Motor neuron (in vitro differentiated cells): ENCODE results near the gene CD247. TPM values are rescaled to one million over a fixed set of nuclear protein-coding genes. Genes with fewer than 3 reads are reported as not detected.

Experiments used
- ATAC-seq, 8 experiments: fragments of 200-7000 bp; cut with Tn5 transposase; replicated peaks in 6 of 8; 2 replicates each; pipeline ENCODE4 v1.8.0; 2021; ENCODE audit warnings: mild to moderate bottlenecking in 8 of 8, moderate library complexity in 8 of 8
- H3K27ac ChIP-seq, 2 donors: fragments of 250-450 bp; sonication (Bioruptor Pico); 2 replicates each; pipeline ENCODE4 v1.9.0; 2021; ENCODE audit warnings: antibody characterized with exemption in 2 of 2, mild to moderate bottlenecking in 2 of 2, moderate library complexity in 1 of 2
- H3K4me1 ChIP-seq, 2 donors: fragments of 250-450 bp; sonication (Bioruptor Pico); replicated peaks in 1 of 2; 2 replicates each; pipeline ENCODE4 v1.6.1; 2021; ENCODE audit warnings: antibody characterized with exemption in 2 of 2, mild to moderate bottlenecking in 2 of 2, moderate library complexity in 1 of 2
- H3K4me3 ChIP-seq, 5 donors: fragments of 250-450 bp; sonication (Bioruptor Pico); 2 replicates each; pipeline ENCODE4 v1.9.0; 2021; ENCODE audit warnings: antibody characterized with exemption in 5 of 5, mild to moderate bottlenecking in 5 of 5, moderate library complexity in 4 of 5
- whole genome bisulfite sequencing, 10 experiments: fragments of 450-650 bp; shearing (Covaris generic); methylation state at CpG; one replicate each; pipeline ENCODE4 v1.0.0; 2022; 5-methylcytosine and 5-hydroxymethylcytosine counted together
- in situ Hi-C, 9 experiments: fragments of 400-800 bp; cut with MboI; loops; one replicate each; pipeline ENCODE4 v1.15.0; 2021; ENCODE audit warnings: low sequenced_read_pairs in 9 of 9, low pct_unique_long_range_greater_than_20kb in 2 of 9; ENCODE audit not compliant: unreplicated experiment in 9 of 9
- total RNA-seq, 8 experiments: library from RNA; unstranded; fragments of 300-600 nt; gene quantifications; 2 replicates each; pipeline versions ENCODE4 v1.2.3 to v1.2.4, GENCODE V29; 2022

The CD247 gene
- total RNA-seq, 8 experiments from 2014 or later, result 0.21 to 4.2 (median 1.8) TPM

DNA sequence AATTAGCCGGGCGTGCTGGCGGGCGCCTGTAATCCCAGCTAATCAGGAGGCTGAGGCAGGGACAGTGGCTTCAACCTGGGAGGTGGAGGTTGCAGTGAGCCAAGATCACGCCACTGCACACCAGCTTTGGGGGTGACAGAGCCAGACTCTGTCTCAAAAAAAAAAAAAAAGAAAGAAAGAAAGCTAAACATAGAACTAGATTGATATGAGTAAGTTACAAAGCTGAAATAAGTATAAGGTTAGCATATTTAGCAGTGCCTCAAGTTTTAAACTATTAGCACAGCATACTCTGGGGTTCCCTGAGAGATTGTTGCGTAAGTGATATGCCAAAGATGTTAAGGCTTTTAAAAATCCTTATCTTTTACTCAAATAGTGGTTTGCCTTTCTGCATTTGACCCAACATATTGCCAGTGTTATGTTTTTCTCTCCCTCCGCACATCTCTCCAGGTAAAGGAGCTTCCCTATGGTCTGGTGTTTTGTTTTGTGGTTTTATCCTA, 126.1 kb downstream of the CD247 start:
- ATAC-seq, result no peak
- Histone ChIP-seq H3K4me3 (no peak overlapping the region), H3K4me1 (no peaks in the 10 kb centered on the region), H3K27ac (no peak overlapping the region)
- in situ Hi-C loops, result loop anchor here in 1 of 9 experiments (25.0 kb wide), 1 partner anchor 295 kb away; no protein-coding TSS in a partner anchor
- WGBS, 10 experiments, result 86 to 100% (median 98%) methylated on average over 1 to 7 of the region's 7 CpGs; no CpG with 5 or more reads in 2 of the 10 experiments

DNA sequence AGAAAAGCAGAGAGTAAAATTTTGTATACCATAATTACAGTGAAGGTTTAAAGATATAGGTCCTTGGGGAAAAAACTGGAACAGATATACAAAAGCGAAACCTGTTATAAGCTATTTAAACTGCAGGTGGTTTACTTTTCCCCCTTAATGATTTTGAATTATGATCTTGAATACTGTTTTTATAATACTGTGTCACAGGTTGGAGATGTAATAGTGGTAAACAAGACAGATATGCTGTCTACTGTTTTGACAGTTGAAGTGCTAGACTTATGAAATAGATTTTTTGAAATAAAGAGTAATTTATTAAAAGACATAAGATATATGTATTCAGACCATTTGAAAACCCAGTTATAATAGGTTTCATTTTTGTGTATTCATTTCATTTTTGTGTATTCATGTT, 129.4 kb downstream of the CD247 start:
- Histone ChIP-seq H3K27ac (no peak overlapping the region), H3K4me1 (no peaks in the 10 kb centered on the region), H3K4me3 (no peak overlapping the region)
- in situ Hi-C loops, result loop anchor here in 1 of 9 experiments (25.0 kb wide), 1 partner anchor 298 kb away; no protein-coding TSS in a partner anchor
- ATAC-seq, result no peak
- WGBS, 10 experiments, result 75 to 100% (median 100%) methylated on average over 1 of the region's 1 CpG

DNA sequence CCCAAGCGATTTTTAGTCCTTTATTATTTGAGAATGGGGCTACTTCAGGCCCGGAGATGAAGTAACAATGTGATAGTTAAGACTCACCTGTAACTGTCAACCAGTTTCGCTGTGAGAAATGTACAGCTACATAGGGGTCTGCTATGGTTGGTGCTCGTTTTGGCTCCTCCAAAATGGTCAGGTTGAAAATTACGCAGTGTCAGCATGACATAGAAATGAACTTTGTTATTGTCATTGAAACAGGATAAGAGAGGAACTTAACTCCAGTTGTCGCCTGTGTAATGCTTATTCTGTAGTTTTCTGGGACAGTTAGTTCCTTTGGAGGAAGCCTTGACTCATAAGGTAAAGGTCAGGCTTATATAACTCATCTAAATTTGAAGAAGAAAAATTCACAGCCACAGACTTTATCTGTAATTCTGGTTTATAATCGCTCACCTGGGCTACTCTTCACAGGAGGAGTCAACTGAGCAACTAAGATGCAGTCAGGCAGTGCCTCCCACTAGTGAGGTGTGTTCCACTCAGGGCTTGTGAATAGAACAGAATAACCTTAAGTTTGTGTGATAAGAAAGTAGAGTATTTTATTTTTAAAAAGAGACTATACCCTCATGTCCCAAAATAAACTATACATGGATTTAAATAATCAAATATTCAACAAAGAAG, 130.9 kb downstream of the CD247 start:
- ATAC-seq, result no peak
- in situ Hi-C loops, result loop anchor here in 1 of 9 experiments (25.0 kb wide), 1 partner anchor 300 kb away; no protein-coding TSS in a partner anchor

More for the DNA sequence above, 130.9 kb downstream of the CD247 start:
- WGBS, 10 experiments, result 78 to 100% (median 92%) methylated on average over 2 to 7 of the region's 7 CpGs; no CpG with 5 or more reads in 1 of the 10 experiments
- Histone ChIP-seq H3K4me1 (no peaks in the 10 kb centered on the region), H3K4me3 (no peak overlapping the region), H3K27ac (no peak overlapping the region)

Other genes with a start within 250 kb of the CD247 start
- gene CREG1, start 35.2 kb upstream of the CD247 start, total RNA-seq, result 100 to 1,000 TPM in 1 of 8 experiments, 10 to 100 TPM in 7; 22.1 to 377 (median 44.7) TPM
- gene RCSD1, start 111.7 kb upstream of the CD247 start, total RNA-seq, result 1 to 10 TPM in 1 of 8 experiments, under 1 TPM in 6, not detected in 1; 0.05 to 6.2 (median 0.29) TPM
- 100 to 1,000 TPM in 4 of 8 experiments, 10 to 100 TPM in 4; 34.0 to 146 (median 102) TPM for gene MPZL1, start 203.5 kb upstream of the CD247 start, total RNA-seq